ENCODE results near the gene ARHGDIG.

Gene ARHGDIG

GRCh38 chr16:290681-291405 lies 10.5 kb downstream of the ARHGDIG start:
- Histone ChIP-seq H3F3A (ENCODE audit: control insufficient read depth, insufficient read depth) (no peaks in the 10 kb centered on the region), H3K4me1 (ENCODE audit: control insufficient read depth, low read length) (no peaks in the 10 kb centered on the region), H3K27ac (ENCODE audit: low read depth, low read length) (no peak overlapping the region), H3K9me3 (ENCODE audit: control insufficient read depth, insufficient read depth, low read length) (no peaks in the 10 kb centered on the region), H3K79me2 (ENCODE audit: control insufficient read depth, low read length) (no peaks in the 10 kb centered on the region), H3K4me2 (ENCODE audit: low read length) (no peak overlapping the region), H3K27me3 (ENCODE audit: control insufficient read depth, low read length) (no peaks in the 10 kb centered on the region), H4K20me1 (ENCODE audit: control insufficient read depth, insufficient read depth, low read depth, low read length) (no peaks in the 10 kb centered on the region), H3K9me2 (replicated peaks; ENCODE audit: control insufficient read depth, low read length) (no peaks in the 10 kb centered on the region), H3K36me3 (ENCODE audit: control insufficient read depth, low read length) (peaks cover 9% of the 10 kb centered on the region; the same call in 1 of the 2 replicates), H3K4me3 (ENCODE audit: low read length) (no peak overlapping the region)
- no peak for TF ChIP-seq EZH2phosphoT487 (IDR thresholded peaks at IDR 0.05; ENCODE audit: borderline replicate concordance, low read length)
- no peak for TF ChIP-seq CTCF (IDR thresholded peaks at IDR 0.05; ENCODE audit: low read depth, low read length, poor library complexity, severe bottlenecking)

- Histone ChIP-seq H3K9me2 (replicated peaks; ENCODE audit: control insufficient read depth, low read length) (no peaks in the 10 kb centered on the region), H3F3A (ENCODE audit: control insufficient read depth, insufficient read depth) (no peaks in the 10 kb centered on the region), H3K27me3 (ENCODE audit: control insufficient read depth, low read length) (no peaks in the 10 kb centered on the region), H3K36me3 (ENCODE audit: control insufficient read depth, low read length) (peaks cover 9% of the 10 kb centered on the region; the same call in 1 of the 2 replicates), H3K4me3 (ENCODE audit: low read length) (no peak overlapping the region), H3K4me1 (ENCODE audit: control insufficient read depth, low read length) (no peaks in the 10 kb centered on the region), H3K27ac (ENCODE audit: low read depth, low read length) (no peak overlapping the region), H3K9me3 (ENCODE audit: control insufficient read depth, insufficient read depth, low read length) (no peaks in the 10 kb centered on the region), H4K20me1 (ENCODE audit: control insufficient read depth, insufficient read depth, low read depth, low read length) (no peaks in the 10 kb centered on the region), H3K4me2 (ENCODE audit: low read length) (no peak overlapping the region), H3K79me2 (ENCODE audit: control insufficient read depth, low read length) (no peaks in the 10 kb centered on the region)
- TF ChIP-seq CTCF (IDR thresholded peaks at IDR 0.05; ENCODE audit: low read depth, low read length, poor library complexity, severe bottlenecking), result no peak
- no peak for TF ChIP-seq EZH2phosphoT487 (IDR thresholded peaks at IDR 0.05; ENCODE audit: borderline replicate concordance, low read length)
These were observed 11.1 kb downstream of the ARHGDIG start for GRCh38 chr16:291539-291938.

GRCh38 chr16:293043-293775 lies 12.8 kb downstream of the ARHGDIG start:
- Histone ChIP-seq H3K36me3 (ENCODE audit: control insufficient read depth, low read length) (peaks cover 9% of the 10 kb centered on the region; the same call in 1 of the 2 replicates), H3F3A (ENCODE audit: control insufficient read depth, insufficient read depth) (no peaks in the 10 kb centered on the region), H3K4me1 (ENCODE audit: control insufficient read depth, low read length) (no peaks in the 10 kb centered on the region), H3K4me2 (ENCODE audit: low read length) (no peak overlapping the region), H3K9me3 (ENCODE audit: control insufficient read depth, insufficient read depth, low read length) (no peaks in the 10 kb centered on the region), H4K20me1 (ENCODE audit: control insufficient read depth, insufficient read depth, low read depth, low read length) (no peaks in the 10 kb centered on the region), H3K4me3 (ENCODE audit: low read length) (no peak overlapping the region), H3K9me2 (replicated peaks; ENCODE audit: control insufficient read depth, low read length) (no peaks in the 10 kb centered on the region), H3K79me2 (ENCODE audit: control insufficient read depth, low read length) (no peaks in the 10 kb centered on the region), H3K27ac (ENCODE audit: low read depth, low read length) (no peak overlapping the region), H3K27me3 (ENCODE audit: control insufficient read depth, low read length) (no peaks in the 10 kb centered on the region)
- TF ChIP-seq EZH2phosphoT487 (IDR thresholded peaks at IDR 0.05; ENCODE audit: borderline replicate concordance, low read length), result no peak
- no peak for TF ChIP-seq CTCF (IDR thresholded peaks at IDR 0.05; ENCODE audit: low read depth, low read length, poor library complexity, severe bottlenecking)

Data from DOHH2 (cell line).